Measurements from ENCODE around the gene KRTAP10-4. TPM values are rescaled to one million over a fixed set of nuclear protein-coding genes. Genes with fewer than 3 reads are reported as not detected.

Gene KRTAP10-4
- total RNA-seq, 1 experiment from 2014 or later = not detected

DNA sequence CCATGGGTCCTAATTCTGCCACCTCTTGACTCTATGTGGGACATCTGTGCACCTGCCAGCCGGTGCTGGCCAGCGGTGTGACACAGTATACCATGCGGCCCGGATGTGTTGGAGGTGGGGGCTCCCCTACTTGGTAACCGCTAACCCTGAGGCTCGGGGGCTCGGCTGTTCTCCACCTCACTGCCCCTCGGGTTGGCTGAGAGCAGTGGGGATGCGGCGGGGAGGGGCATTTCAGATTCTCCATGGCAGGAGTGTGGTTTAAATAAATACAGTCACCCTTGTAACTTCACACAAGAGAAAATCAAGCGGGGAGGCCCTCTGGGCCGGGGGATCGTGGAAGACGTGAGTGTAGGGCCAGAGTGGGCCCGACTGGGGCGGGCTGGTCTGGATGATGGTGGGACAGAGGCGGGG, 44.5 kb upstream of the KRTAP10-4 start:
- CTCF ChIA-PET = no interaction called here
- H3K4me3 Mint-ChIP-seq (ENCODE audit: unreplicated experiment) = no peak overlapping the region
- no peak for DNase-seq (ENCODE audit: unreplicated experiment)
- H3K4me1 Mint-ChIP-seq (ENCODE audit: insufficient read depth, unreplicated experiment) = peaks cover 6% of the 10 kb centered on the region
- no peak overlapping the region for H3K27ac Mint-ChIP-seq (ENCODE audit: low read depth, unreplicated experiment)
- POLR2A ChIA-PET = no interaction called here
- no peaks in the 10 kb centered on the region for H3K36me3 Mint-ChIP-seq (ENCODE audit: insufficient read depth, unreplicated experiment)
- peaks cover 12% of the 10 kb centered on the region for H3K27me3 Mint-ChIP-seq (ENCODE audit: insufficient read depth, unreplicated experiment)
- intact Hi-C loops (cut with micrococcal nuclease) = no loop called here
- TF ChIP-seq CTCF (IDR thresholded peaks at IDR 0.05; ENCODE audit: unreplicated experiment) = no peak
- H3K9me3 Mint-ChIP-seq (ENCODE audit: unreplicated experiment) = peaks cover 9% of the 10 kb centered on the region
- BruUV-seq (replicated peaks) = no TSS peak

DNA sequence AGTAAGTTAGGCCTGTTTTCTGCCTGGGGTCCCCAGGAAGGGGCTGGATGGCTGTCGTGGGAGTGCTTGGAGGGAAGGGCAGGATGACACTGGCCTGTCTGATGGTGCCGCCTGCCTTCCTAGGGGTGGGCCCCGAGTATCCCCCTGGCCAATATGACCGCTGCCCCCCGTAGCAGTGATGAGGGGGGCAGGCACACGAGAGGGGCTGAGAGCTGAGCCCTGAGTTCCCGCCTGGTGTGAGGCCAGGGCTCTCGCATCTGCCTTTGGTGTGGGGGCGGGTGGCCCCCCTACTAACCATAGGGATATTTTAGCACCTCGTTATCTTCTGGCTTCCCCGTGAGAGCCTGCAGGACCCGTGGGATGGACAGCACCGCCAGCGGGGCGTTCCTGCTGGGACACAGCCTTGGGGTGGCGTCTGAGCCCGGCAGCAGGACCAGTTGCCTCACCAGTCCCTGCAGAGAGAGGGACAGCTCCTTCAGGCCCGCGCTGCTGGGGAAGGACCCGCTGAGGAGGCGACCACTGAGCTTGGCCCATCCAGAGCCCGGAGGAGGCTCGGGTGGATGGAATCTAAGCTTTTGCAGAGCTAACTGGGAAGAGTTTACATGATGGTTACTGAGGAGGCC, 43.9 kb upstream of the KRTAP10-4 start:
- no TSS peak for BruUV-seq (replicated peaks)
- Mint-ChIP-seq H3K9me3 (ENCODE audit: unreplicated experiment) (peaks cover 9% of the 10 kb centered on the region), H3K27ac (ENCODE audit: low read depth, unreplicated experiment) (no peak overlapping the region), H3K4me3 (ENCODE audit: unreplicated experiment) (no peak overlapping the region), H3K27me3 (ENCODE audit: insufficient read depth, unreplicated experiment) (peaks cover 15% of the 10 kb centered on the region), H3K4me1 (ENCODE audit: insufficient read depth, unreplicated experiment) (peaks cover 6% of the 10 kb centered on the region), H3K36me3 (ENCODE audit: insufficient read depth, unreplicated experiment) (no peaks in the 10 kb centered on the region)
- intact Hi-C loops (cut with micrococcal nuclease) = no loop called here
- no peak for DNase-seq (ENCODE audit: unreplicated experiment)
- TF ChIP-seq CTCF (IDR thresholded peaks at IDR 0.05; ENCODE audit: unreplicated experiment) = no peak
- ChIA-PET CTCF (no interaction called here), POLR2A (no interaction called here)

DNA sequence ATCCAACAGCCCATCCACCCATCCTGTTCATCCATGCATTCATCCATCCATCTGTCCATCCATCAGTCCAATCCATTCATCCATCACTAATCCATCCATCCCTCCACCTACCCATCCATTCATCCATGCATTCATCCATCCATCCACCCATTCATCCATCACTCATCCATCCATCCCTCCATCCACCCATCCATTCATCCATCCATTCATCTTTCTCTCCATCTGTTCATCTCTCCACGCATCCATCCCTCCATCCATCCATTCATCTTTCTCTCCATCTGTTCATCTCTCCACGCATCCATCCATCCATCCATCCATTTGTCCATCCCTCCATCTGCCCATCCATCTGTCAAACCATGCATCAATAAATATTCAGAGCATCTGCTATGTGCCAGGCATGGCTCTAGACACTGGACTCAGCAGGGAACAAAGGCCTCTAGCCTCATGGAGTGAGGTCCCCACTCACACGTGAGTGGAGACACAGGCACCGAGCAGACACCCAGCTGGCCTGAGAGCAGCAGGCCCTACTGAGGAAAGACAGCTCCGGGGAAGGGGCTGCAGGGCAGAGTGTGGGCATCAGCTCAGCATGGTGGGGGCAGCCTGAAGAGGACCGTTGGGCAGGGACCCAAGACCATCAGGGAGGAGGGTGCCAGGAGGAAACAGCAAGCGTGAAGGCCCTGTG, 43.2 kb upstream of the KRTAP10-4 start:
- Mint-ChIP-seq H3K4me3 (ENCODE audit: unreplicated experiment) (no peak overlapping the region), H3K4me1 (ENCODE audit: insufficient read depth, unreplicated experiment) (peaks cover 6% of the 10 kb centered on the region), H3K36me3 (ENCODE audit: insufficient read depth, unreplicated experiment) (no peaks in the 10 kb centered on the region), H3K9me3 (ENCODE audit: unreplicated experiment) (peaks cover 9% of the 10 kb centered on the region), H3K27me3 (ENCODE audit: insufficient read depth, unreplicated experiment) (peaks cover 23% of the 10 kb centered on the region), H3K27ac (ENCODE audit: low read depth, unreplicated experiment) (no peak overlapping the region)
- no peak for TF ChIP-seq CTCF (IDR thresholded peaks at IDR 0.05; ENCODE audit: unreplicated experiment)
- DNase-seq (ENCODE audit: unreplicated experiment) = no peak
- BruUV-seq (replicated peaks) = no TSS peak
- intact Hi-C loops (cut with micrococcal nuclease) = no loop called here
- CTCF ChIA-PET = no interaction called here
- POLR2A ChIA-PET = no interaction called here

GRCh38 chr21:44530903-44531605, 42.5 kb upstream of the KRTAP10-4 start:
- Mint-ChIP-seq H3K27me3 (ENCODE audit: insufficient read depth, unreplicated experiment) (peaks cover 23% of the 10 kb centered on the region), H3K4me3 (ENCODE audit: unreplicated experiment) (no peak overlapping the region), H3K27ac (ENCODE audit: low read depth, unreplicated experiment) (no peak overlapping the region), H3K9me3 (ENCODE audit: unreplicated experiment) (peaks cover 9% of the 10 kb centered on the region), H3K36me3 (ENCODE audit: insufficient read depth, unreplicated experiment) (no peaks in the 10 kb centered on the region), H3K4me1 (ENCODE audit: insufficient read depth, unreplicated experiment) (peaks cover 6% of the 10 kb centered on the region)
- no peak for DNase-seq (ENCODE audit: unreplicated experiment)
- POLR2A ChIA-PET = interaction anchor here (0.7 kb wide), 1 partner anchor 688 kb away, joined by 3 read pairs; no protein-coding TSS in a partner anchor
- TF ChIP-seq CTCF (IDR thresholded peaks at IDR 0.05; ENCODE audit: unreplicated experiment) = no peak
- CTCF ChIA-PET = no interaction called here
- no TSS peak for BruUV-seq (replicated peaks)
- intact Hi-C loops (cut with micrococcal nuclease) = no loop called here

Measured in MCF 10A (cell line).